ENCODE data around the gene ACOT9.
A peak's percentile ranks its signal among the peaks of the same experiment; 100 is the strongest.

Gene ACOT9

GRCh38 chrX:23765868-23766267, 22.8 kb upstream of the ACOT9 start:
- H3K27me3 ChIP-seq (replicated peaks in 2 of 5; ENCODE audit: control insufficient read depth in 4 of 5, insufficient read depth in 5 of 5, low read length in 4 of 5): no peaks in the 10 kb centered on the region
- H3K4me1 ChIP-seq (ENCODE audit: control extremely low read depth in 1 of 4, control insufficient read depth in 4 of 4, insufficient read depth in 4 of 4, low read length in 3 of 4): no peaks in the 10 kb centered on the region
- CTCF ChIA-PET: interaction anchor here (1.5 kb wide), 2 partner anchors 13 to 143 kb away, joined by 3 to 4 read pairs; no protein-coding TSS in a partner anchor
- no peaks in the 10 kb centered on the region for H3K9me3 ChIP-seq (ENCODE audit: control extremely low read depth in 1 of 5, control insufficient read depth in 4 of 5, insufficient read depth in 2 of 5, low read depth in 1 of 5, low read length in 4 of 5)
- DNase-seq: no peak
- H3K27ac ChIP-seq (ENCODE audit: insufficient read depth in 1 of 2, low read depth in 1 of 2, low read length in 2 of 2, poor library complexity in 1 of 2, severe bottlenecking in 2 of 2): no peak overlapping the region
- WGBS (ENCODE audit: insufficient coverage): 93% methylated on average over 14 of the region's 16 CpGs
- no peak overlapping the region for H3K4me3 ChIP-seq (ENCODE audit: control insufficient read depth in 1 of 7, extremely low read depth in 1 of 7, insufficient read depth in 4 of 7, low read depth in 2 of 7, low read length in 6 of 7)
- no peaks in the 10 kb centered on the region for H3K36me3 ChIP-seq (ENCODE audit: control insufficient read depth in 4 of 4, insufficient read depth in 4 of 4, low read length in 3 of 4)
- POLR2A ChIA-PET: interaction anchor here (0.8 kb wide), 1 partner anchor 17 kb away, joined by 3 read pairs; the partner anchor contains the start of gene SAT1

DNA sequence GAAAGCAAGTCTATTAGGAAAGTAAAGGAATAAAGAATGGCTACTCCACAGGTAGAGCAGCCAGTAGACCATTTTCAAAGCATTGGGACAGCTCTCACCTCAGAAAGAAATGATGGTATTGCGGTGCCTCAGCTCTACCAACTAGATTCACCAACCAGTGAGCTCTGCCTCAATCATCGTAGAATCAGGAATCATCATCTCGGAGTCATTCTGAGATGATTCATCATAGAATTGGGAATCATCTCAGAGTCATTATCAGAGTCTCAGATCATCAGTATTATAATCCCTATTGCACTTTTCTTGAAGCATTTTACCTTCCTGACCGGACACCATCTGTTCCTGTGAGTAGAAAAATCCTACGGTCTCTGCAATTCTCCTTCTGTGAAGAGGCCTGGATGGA, 22.4 kb upstream of the ACOT9 start:
- H3K4me1 ChIP-seq (ENCODE audit: control extremely low read depth in 1 of 4, control insufficient read depth in 4 of 4, insufficient read depth in 4 of 4, low read length in 3 of 4): no peaks in the 10 kb centered on the region
- no peak overlapping the region for H3K4me3 ChIP-seq (ENCODE audit: control insufficient read depth in 1 of 7, extremely low read depth in 1 of 7, insufficient read depth in 4 of 7, low read depth in 2 of 7, low read length in 6 of 7)
- 91% methylated on average over 5 of the region's 5 CpGs for WGBS (ENCODE audit: insufficient coverage)
- no peaks in the 10 kb centered on the region for H3K27me3 ChIP-seq (replicated peaks in 2 of 5; ENCODE audit: control insufficient read depth in 4 of 5, insufficient read depth in 5 of 5, low read length in 4 of 5)
- ChIA-PET POLR2A (no interaction called here), CTCF (interaction anchor here (1.5 kb wide), 1 partner anchor 14 kb away, joined by 4 read pairs; no protein-coding TSS in a partner anchor)
- no peaks in the 10 kb centered on the region for H3K36me3 ChIP-seq (ENCODE audit: control insufficient read depth in 4 of 4, insufficient read depth in 4 of 4, low read length in 3 of 4)
- H3K27ac ChIP-seq (ENCODE audit: insufficient read depth in 1 of 2, low read depth in 1 of 2, low read length in 2 of 2, poor library complexity in 1 of 2, severe bottlenecking in 2 of 2): no peak overlapping the region
- H3K9me3 ChIP-seq (ENCODE audit: control extremely low read depth in 1 of 5, control insufficient read depth in 4 of 5, insufficient read depth in 2 of 5, low read depth in 1 of 5, low read length in 4 of 5): no peaks in the 10 kb centered on the region
- no peak for DNase-seq

DNA sequence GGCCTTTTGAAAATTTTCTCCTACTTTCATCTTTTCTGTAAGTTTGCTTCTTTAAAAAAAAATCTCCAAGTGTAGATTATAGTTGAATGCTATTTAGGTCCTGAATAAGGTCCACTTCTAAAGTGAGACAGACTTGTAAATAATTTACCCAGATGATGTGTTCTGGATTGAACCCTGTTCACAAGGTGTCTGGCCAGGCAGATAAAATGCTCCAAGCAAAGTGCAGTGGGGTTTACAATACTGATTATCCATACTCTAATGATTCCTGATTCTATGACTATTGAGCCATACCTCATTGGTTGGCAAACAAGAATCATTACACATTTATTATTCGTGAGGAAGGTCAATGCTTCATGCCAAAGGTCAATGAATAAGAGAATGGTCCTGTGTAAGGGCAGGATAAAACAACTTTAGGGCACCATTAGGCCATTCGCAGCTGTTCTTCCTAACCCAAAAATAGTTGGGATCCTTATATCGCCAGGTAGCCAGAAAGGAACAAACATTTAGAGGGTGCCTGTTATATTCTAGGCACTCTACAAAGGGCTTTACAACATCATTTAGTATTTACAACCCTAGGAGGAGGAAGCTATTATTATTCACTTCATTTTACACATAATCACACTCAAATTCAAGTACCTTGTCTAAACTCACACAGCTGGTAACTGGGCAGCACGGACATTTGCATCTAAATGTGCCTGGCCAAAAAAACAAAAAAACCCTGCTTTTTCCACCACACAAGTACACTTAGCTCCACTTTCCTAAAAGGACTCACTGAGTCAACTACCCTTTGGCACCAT, 21.3 kb upstream of the ACOT9 start:
- WGBS (ENCODE audit: insufficient coverage): 83% methylated on average over 3 of the region's 4 CpGs
- no peak overlapping the region for H3K27ac ChIP-seq (ENCODE audit: insufficient read depth in 1 of 2, low read depth in 1 of 2, low read length in 2 of 2, poor library complexity in 1 of 2, severe bottlenecking in 2 of 2)
- POLR2A ChIA-PET: no interaction called here

GRCh38 chrX:23759821-23760220, 16.7 kb upstream of the ACOT9 start:
- no peaks in the 10 kb centered on the region for H3K27me3 ChIP-seq (replicated peaks in 2 of 5; ENCODE audit: control insufficient read depth in 4 of 5, insufficient read depth in 5 of 5, low read length in 4 of 5)
- no peak for DNase-seq
- CTCF ChIA-PET: no interaction called here
- POLR2A ChIA-PET: no interaction called here
- H3K4me1 ChIP-seq (ENCODE audit: control extremely low read depth in 1 of 4, control insufficient read depth in 4 of 4, insufficient read depth in 4 of 4, low read length in 3 of 4): peaks cover 0 to 2% (median under 1%) of the 10 kb centered on the region in 4 experiments
- H3K27ac ChIP-seq (ENCODE audit: insufficient read depth in 1 of 2, low read depth in 1 of 2, low read length in 2 of 2, poor library complexity in 1 of 2, severe bottlenecking in 2 of 2): no peak overlapping the region
- no peaks in the 10 kb centered on the region for H3K9me3 ChIP-seq (ENCODE audit: control extremely low read depth in 1 of 5, control insufficient read depth in 4 of 5, insufficient read depth in 2 of 5, low read depth in 1 of 5, low read length in 4 of 5)
- WGBS (ENCODE audit: insufficient coverage): no CpG with 5 or more reads among the region's 2 CpGs
- H3K36me3 ChIP-seq (ENCODE audit: control insufficient read depth in 4 of 4, insufficient read depth in 4 of 4, low read length in 3 of 4): no peaks in the 10 kb centered on the region
- no peak overlapping the region for H3K4me3 ChIP-seq (ENCODE audit: control insufficient read depth in 1 of 7, extremely low read depth in 1 of 7, insufficient read depth in 4 of 7, low read depth in 2 of 7, low read length in 6 of 7)

More for the DNA sequence above, 21.3 kb upstream of the ACOT9 start:
- DNase-seq: no peak
- CTCF ChIA-PET: interaction anchor here (1.5 kb wide), 1 partner anchor 15 kb away, joined by 4 read pairs; no protein-coding TSS in a partner anchor
- Histone ChIP-seq H3K27me3 (replicated peaks in 2 of 5; ENCODE audit: control insufficient read depth in 4 of 5, insufficient read depth in 5 of 5, low read length in 4 of 5) (no peaks in the 10 kb centered on the region), H3K36me3 (ENCODE audit: control insufficient read depth in 4 of 4, insufficient read depth in 4 of 4, low read length in 3 of 4) (no peaks in the 10 kb centered on the region), H3K4me3 (ENCODE audit: control insufficient read depth in 1 of 7, extremely low read depth in 1 of 7, insufficient read depth in 4 of 7, low read depth in 2 of 7, low read length in 6 of 7) (no peak overlapping the region), H3K9me3 (ENCODE audit: control extremely low read depth in 1 of 5, control insufficient read depth in 4 of 5, insufficient read depth in 2 of 5, low read depth in 1 of 5, low read length in 4 of 5) (no peaks in the 10 kb centered on the region), H3K4me1 (ENCODE audit: control extremely low read depth in 1 of 4, control insufficient read depth in 4 of 4, insufficient read depth in 4 of 4, low read length in 3 of 4) (no peaks in the 10 kb centered on the region)

- Histone ChIP-seq H3K27me3 (replicated peaks in 2 of 5; ENCODE audit: control insufficient read depth in 4 of 5, insufficient read depth in 5 of 5, low read length in 4 of 5) (no peaks in the 10 kb centered on the region), H3K27ac (ENCODE audit: insufficient read depth in 1 of 2, low read depth in 1 of 2, low read length in 2 of 2, poor library complexity in 1 of 2, severe bottlenecking in 2 of 2) (no peak overlapping the region), H3K9me3 (ENCODE audit: control extremely low read depth in 1 of 5, control insufficient read depth in 4 of 5, insufficient read depth in 2 of 5, low read depth in 1 of 5, low read length in 4 of 5) (no peaks in the 10 kb centered on the region), H3K4me1 (ENCODE audit: control extremely low read depth in 1 of 4, control insufficient read depth in 4 of 4, insufficient read depth in 4 of 4, low read length in 3 of 4) (peaks cover 0 to 2% (median under 1%) of the 10 kb centered on the region in 4 experiments), H3K36me3 (ENCODE audit: control insufficient read depth in 4 of 4, insufficient read depth in 4 of 4, low read length in 3 of 4) (no peaks in the 10 kb centered on the region), H3K4me3 (ENCODE audit: control insufficient read depth in 1 of 7, extremely low read depth in 1 of 7, insufficient read depth in 4 of 7, low read depth in 2 of 7, low read length in 6 of 7) (peak overlapping the region in 1 of 7 experiments; percentile 42)
- 11% methylated on average over 4 of the region's 4 CpGs for WGBS (ENCODE audit: insufficient coverage)
- POLR2A ChIA-PET: no interaction called here
- peak; percentile 77 to 81 (median 80) for DNase-seq
- CTCF ChIA-PET: interaction anchor here (1.9 to 2.4 kb wide), 3 partner anchors 26 to 150 kb away, joined by 5 to 8 read pairs (median 6); partner anchors contain the start of gene SAT1
These were observed 13.1 kb upstream of the ACOT9 start for GRCh38 chrX:23756165-23756564.

GRCh38 chrX:23754664-23755063, 11.6 kb upstream of the ACOT9 start:
- H3K9me3 ChIP-seq (ENCODE audit: control extremely low read depth in 1 of 5, control insufficient read depth in 4 of 5, insufficient read depth in 2 of 5, low read depth in 1 of 5, low read length in 4 of 5): no peaks in the 10 kb centered on the region
- no peak for DNase-seq
- H3K4me3 ChIP-seq (ENCODE audit: control insufficient read depth in 1 of 7, extremely low read depth in 1 of 7, insufficient read depth in 4 of 7, low read depth in 2 of 7, low read length in 6 of 7): no peak overlapping the region
- POLR2A ChIA-PET: no interaction called here
- H3K4me1 ChIP-seq (ENCODE audit: control extremely low read depth in 1 of 4, control insufficient read depth in 4 of 4, insufficient read depth in 4 of 4, low read length in 3 of 4): peaks cover 0 to 2% (median under 1%) of the 10 kb centered on the region in 4 experiments
- no peaks in the 10 kb centered on the region for H3K36me3 ChIP-seq (ENCODE audit: control insufficient read depth in 4 of 4, insufficient read depth in 4 of 4, low read length in 3 of 4)
- H3K27ac ChIP-seq (ENCODE audit: insufficient read depth in 1 of 2, low read depth in 1 of 2, low read length in 2 of 2, poor library complexity in 1 of 2, severe bottlenecking in 2 of 2): no peak overlapping the region
- WGBS (ENCODE audit: insufficient coverage): no CpG with 5 or more reads among the region's 1 CpG
- H3K27me3 ChIP-seq (replicated peaks in 2 of 5; ENCODE audit: control insufficient read depth in 4 of 5, insufficient read depth in 5 of 5, low read length in 4 of 5): peaks cover 0 to under 1% (median 0%) of the 10 kb centered on the region in 5 experiments
- CTCF ChIA-PET: interaction anchor here (1.7 to 1.9 kb wide), 2 partner anchors 12 to 147 kb away, joined by 3 to 6 read pairs; partner anchors contain the start of gene ACOT9
